ENCODE data around the gene DSE.

DSE gene

DNA sequence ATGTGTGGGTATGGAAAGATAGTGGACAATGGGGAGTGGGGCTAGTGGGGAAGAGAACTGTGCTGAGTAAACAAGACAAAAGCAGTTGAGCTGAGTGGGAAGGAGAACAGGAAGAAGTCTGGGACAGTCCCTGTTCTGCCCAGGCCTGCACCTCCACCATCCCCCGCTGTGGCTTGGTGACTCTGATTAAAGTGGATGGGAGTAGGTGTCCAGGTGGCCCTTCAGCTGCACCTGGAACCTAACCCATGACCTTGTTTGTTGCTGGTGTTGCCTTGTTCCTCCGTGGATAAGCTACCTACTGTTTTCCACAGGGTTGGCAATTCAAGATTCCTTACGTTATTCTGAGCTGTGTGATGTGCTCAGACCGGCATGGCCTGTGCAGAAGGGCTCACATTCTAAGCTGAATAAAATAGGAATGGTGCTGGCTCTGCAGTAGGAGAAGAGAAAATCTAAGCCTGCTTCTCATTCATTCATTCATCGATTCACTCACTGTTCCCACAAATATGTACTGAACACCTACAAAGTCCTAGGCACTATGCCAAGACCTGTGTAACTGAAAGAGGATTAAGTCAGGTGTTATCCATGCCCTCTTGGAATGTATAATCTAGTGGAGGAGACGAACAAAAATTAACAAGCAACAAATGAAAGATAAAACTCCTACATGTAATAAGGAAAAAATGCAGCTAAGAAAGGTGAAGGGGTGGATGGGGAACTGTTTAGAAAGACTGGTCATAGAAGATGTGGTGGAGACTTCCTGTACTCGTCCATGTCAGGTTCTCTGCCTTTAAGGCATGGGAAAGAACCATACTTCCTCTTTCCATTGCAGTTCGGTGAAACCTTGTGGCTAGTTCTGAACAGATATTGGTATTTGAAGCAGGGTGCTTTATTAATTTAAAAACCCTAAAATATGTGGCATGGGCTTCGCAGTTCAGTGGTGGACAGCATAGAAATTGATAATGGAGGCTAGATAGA is 80.3 kb downstream of the DSE start:
- H3K36me3 ChIP-seq (ENCODE audit: control insufficient read depth, insufficient read depth, low read length): no peaks in the 10 kb centered on the region
- no peaks in the 10 kb centered on the region for H3K27me3 ChIP-seq (ENCODE audit: control insufficient read depth, insufficient read depth, low read length, poor library complexity, severe bottlenecking)
- no peaks in the 10 kb centered on the region for H3K9me3 ChIP-seq (ENCODE audit: control insufficient read depth, low read length)
- H3K27ac ChIP-seq (ENCODE audit: insufficient read depth, low read depth, low read length, poor library complexity, severe bottlenecking): no peak overlapping the region
- WGBS, 2 experiments: 95% methylated on average over 7 to 9 of the region's 9 CpGs
- H3K4me1 ChIP-seq (ENCODE audit: control insufficient read depth, insufficient read depth, low read length): no peaks in the 10 kb centered on the region
- no peak overlapping the region for H3K4me3 ChIP-seq (ENCODE audit: insufficient read depth, low read depth, low read length)

DNA sequence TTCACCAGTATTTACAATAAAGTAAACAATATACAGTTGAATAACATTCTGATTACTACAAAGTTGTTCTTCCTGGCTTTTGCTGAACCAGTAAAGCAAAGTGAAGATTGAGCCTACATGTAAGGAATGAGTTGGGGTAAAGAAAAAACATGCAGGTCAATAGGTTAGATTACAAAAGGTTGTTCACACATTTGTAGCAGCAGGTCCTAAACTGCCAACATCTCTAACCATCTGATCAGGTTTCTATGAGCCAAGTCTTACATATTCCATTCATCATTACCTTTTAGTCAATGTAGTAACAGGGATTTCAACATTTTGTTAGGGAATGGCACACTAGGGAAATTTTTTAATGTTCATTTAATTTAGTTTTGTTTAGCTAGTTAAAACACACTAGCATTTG is 81.2 kb downstream of the DSE start:
- Histone ChIP-seq H3K36me3 (ENCODE audit: control insufficient read depth, insufficient read depth, low read length) (no peaks in the 10 kb centered on the region), H3K27me3 (ENCODE audit: control insufficient read depth, insufficient read depth, low read length, poor library complexity, severe bottlenecking) (no peaks in the 10 kb centered on the region), H3K4me3 (ENCODE audit: insufficient read depth, low read depth, low read length) (no peak overlapping the region), H3K9me3 (ENCODE audit: control insufficient read depth, low read length) (no peaks in the 10 kb centered on the region), H3K27ac (ENCODE audit: insufficient read depth, low read depth, low read length, poor library complexity, severe bottlenecking) (no peak overlapping the region), H3K4me1 (ENCODE audit: control insufficient read depth, insufficient read depth, low read length) (no peaks in the 10 kb centered on the region)

DNA sequence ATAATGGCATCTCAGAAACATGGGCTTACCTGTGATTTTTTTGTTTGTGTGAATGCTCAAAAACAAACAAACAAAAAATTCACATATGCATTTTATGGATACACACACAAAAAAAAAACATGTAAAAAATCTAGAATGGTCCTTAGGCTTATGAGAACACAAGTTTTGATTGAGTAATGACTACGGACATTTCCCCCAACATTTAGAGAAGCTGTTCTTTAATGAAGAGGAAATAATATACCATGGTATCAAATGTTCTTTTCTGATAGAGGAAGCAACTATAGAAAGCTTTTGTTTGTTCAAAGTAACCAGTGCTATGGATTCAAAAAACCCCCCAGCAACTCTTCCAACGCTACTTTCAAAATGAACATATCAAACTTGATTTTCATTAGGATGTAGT is 81.8 kb downstream of the DSE start:
- 80% methylated on average over 1 of the region's 2 CpGs; no CpG with 5 or more reads in 1 of the 2 experiments for WGBS, 2 experiments
- Histone ChIP-seq H3K27me3 (ENCODE audit: control insufficient read depth, insufficient read depth, low read length, poor library complexity, severe bottlenecking) (no peaks in the 10 kb centered on the region), H3K27ac (ENCODE audit: insufficient read depth, low read depth, low read length, poor library complexity, severe bottlenecking) (no peak overlapping the region), H3K4me1 (ENCODE audit: control insufficient read depth, insufficient read depth, low read length) (no peaks in the 10 kb centered on the region), H3K9me3 (ENCODE audit: control insufficient read depth, low read length) (no peaks in the 10 kb centered on the region), H3K4me3 (ENCODE audit: insufficient read depth, low read depth, low read length) (no peak overlapping the region), H3K36me3 (ENCODE audit: control insufficient read depth, insufficient read depth, low read length) (no peaks in the 10 kb centered on the region)

GRCh38 chr6:116456106-116456505 is 85.4 kb downstream of the DSE start:
- peaks cover 15% of the 10 kb centered on the region for H3K27me3 ChIP-seq (ENCODE audit: control insufficient read depth, insufficient read depth, low read length, poor library complexity, severe bottlenecking)
- no peak overlapping the region for H3K4me3 ChIP-seq (ENCODE audit: insufficient read depth, low read depth, low read length)
- no peaks in the 10 kb centered on the region for H3K36me3 ChIP-seq (ENCODE audit: control insufficient read depth, insufficient read depth, low read length)
- 91 to 93% methylated on average over 3 of the region's 3 CpGs for WGBS, 2 experiments
- H3K4me1 ChIP-seq (ENCODE audit: control insufficient read depth, insufficient read depth, low read length): no peaks in the 10 kb centered on the region
- H3K9me3 ChIP-seq (ENCODE audit: control insufficient read depth, low read length): no peaks in the 10 kb centered on the region
- H3K27ac ChIP-seq (ENCODE audit: insufficient read depth, low read depth, low read length, poor library complexity, severe bottlenecking): no peak overlapping the region

DNA sequence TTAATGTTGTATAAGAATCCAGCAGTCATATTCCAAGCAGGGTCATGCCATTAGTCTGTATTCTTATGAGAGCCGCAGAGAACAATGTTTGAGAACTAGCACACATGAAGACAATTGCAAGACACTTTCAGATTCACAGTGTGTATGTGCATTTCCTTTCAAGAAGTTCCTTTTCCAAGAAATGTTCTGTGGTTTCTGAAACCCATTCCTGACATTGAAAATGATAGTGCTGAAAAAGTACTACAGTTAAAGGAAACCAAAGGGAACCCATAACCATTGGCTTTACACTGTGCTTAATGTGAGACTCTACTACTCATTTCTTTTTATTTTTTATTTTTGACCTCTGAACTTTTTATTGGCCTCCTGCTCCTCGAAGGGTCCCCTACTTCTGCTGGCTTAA is 86.2 kb downstream of the DSE start:
- no peaks in the 10 kb centered on the region for H3K4me1 ChIP-seq (ENCODE audit: control insufficient read depth, insufficient read depth, low read length)
- 89 to 91% methylated on average over 2 of the region's 2 CpGs for WGBS, 2 experiments
- no peaks in the 10 kb centered on the region for H3K9me3 ChIP-seq (ENCODE audit: control insufficient read depth, low read length)
- no peak overlapping the region for H3K4me3 ChIP-seq (ENCODE audit: insufficient read depth, low read depth, low read length)
- H3K27me3 ChIP-seq (ENCODE audit: control insufficient read depth, insufficient read depth, low read length, poor library complexity, severe bottlenecking): peaks cover 23% of the 10 kb centered on the region
- no peak overlapping the region for H3K27ac ChIP-seq (ENCODE audit: insufficient read depth, low read depth, low read length, poor library complexity, severe bottlenecking)
- no peaks in the 10 kb centered on the region for H3K36me3 ChIP-seq (ENCODE audit: control insufficient read depth, insufficient read depth, low read length)

DNA sequence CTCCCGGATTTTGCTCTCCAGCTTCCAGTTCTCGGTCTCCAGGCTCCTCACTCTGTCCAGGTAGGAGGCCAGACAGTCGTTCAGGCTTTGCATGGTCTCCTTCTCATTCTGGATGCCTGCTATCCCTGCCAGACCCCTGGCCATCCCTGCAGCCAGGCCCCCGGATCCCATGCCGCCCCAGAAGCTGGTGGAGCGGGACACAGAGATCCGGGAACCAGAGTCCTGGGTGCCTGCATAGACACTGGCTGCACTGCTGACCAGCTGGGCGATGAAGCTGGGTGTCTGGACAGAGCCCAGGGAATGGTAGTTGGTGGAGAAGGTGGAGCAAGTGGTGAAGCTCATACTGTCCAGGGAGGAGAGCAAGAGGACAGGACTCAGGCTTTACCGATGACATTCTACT is 87.5 kb downstream of the DSE start:
- peaks cover 36% of the 10 kb centered on the region for H3K27me3 ChIP-seq (ENCODE audit: control insufficient read depth, insufficient read depth, low read length, poor library complexity, severe bottlenecking)
- no peaks in the 10 kb centered on the region for H3K4me1 ChIP-seq (ENCODE audit: control insufficient read depth, insufficient read depth, low read length)
- no peak overlapping the region for H3K4me3 ChIP-seq (ENCODE audit: insufficient read depth, low read depth, low read length)
- no peaks in the 10 kb centered on the region for H3K36me3 ChIP-seq (ENCODE audit: control insufficient read depth, insufficient read depth, low read length)
- H3K27ac ChIP-seq (ENCODE audit: insufficient read depth, low read depth, low read length, poor library complexity, severe bottlenecking): no peak overlapping the region
- H3K9me3 ChIP-seq (ENCODE audit: control insufficient read depth, low read length): no peaks in the 10 kb centered on the region
- 95 to 96% methylated on average over 8 to 9 of the region's 9 CpGs for WGBS, 2 experiments

DNA sequence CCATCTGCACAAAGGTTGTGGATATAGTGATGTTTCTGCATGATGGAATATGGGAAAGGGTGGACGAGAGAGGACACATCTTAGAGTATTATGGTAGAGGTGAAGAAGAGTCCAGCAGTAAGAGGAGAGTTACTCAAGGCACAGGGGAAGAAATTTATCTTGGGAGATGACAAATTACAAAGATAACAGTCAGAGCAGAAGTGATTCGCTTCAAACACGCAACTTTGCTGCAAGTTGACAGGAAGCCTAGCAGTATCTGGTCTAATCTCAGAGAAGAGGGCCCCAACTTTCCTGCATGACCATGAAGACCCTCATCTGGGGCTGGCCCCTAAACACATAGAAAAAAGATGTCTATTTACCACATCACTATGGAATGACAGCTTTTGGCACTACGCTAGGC is 89.2 kb downstream of the DSE start:
- WGBS, 2 experiments: 96 to 97% methylated on average over 3 to 4 of the region's 4 CpGs
- Histone ChIP-seq H3K9me3 (ENCODE audit: control insufficient read depth, low read length) (no peaks in the 10 kb centered on the region), H3K27ac (ENCODE audit: insufficient read depth, low read depth, low read length, poor library complexity, severe bottlenecking) (no peak overlapping the region), H3K4me3 (ENCODE audit: insufficient read depth, low read depth, low read length) (no peak overlapping the region), H3K4me1 (ENCODE audit: control insufficient read depth, insufficient read depth, low read length) (no peaks in the 10 kb centered on the region), H3K27me3 (ENCODE audit: control insufficient read depth, insufficient read depth, low read length, poor library complexity, severe bottlenecking) (peaks cover 51% of the 10 kb centered on the region), H3K36me3 (ENCODE audit: control insufficient read depth, insufficient read depth, low read length) (no peaks in the 10 kb centered on the region)

- Histone ChIP-seq H3K4me3 (ENCODE audit: insufficient read depth, low read depth, low read length) (peak within 1 kb of the TSS; percentile 34), H3K9me3 (ENCODE audit: control insufficient read depth, low read length) (no peaks in the 10 kb centered on the region), H3K36me3 (ENCODE audit: control insufficient read depth, insufficient read depth, low read length) (no peaks in the 10 kb centered on the region), H3K4me1 (ENCODE audit: control insufficient read depth, insufficient read depth, low read length) (no peaks in the 10 kb centered on the region), H3K27ac (ENCODE audit: insufficient read depth, low read depth, low read length, poor library complexity, severe bottlenecking) (no peak within 1 kb of the TSS), H3K27me3 (ENCODE audit: control insufficient read depth, insufficient read depth, low read length, poor library complexity, severe bottlenecking) (peaks cover 51% of the 10 kb centered on the region)
- WGBS, 2 experiments: 49 to 50% methylated on average over 13 of the region's 13 CpGs
These were observed 90.7 kb downstream of the DSE start, which contains the start of gene CALHM6 for GRCh38 chr6:116461331-116461931. Gene CALHM6 (plus strand): TSS chr6:116461375. CDS start chr6:116461930, 555 bp downstream.

DNA sequence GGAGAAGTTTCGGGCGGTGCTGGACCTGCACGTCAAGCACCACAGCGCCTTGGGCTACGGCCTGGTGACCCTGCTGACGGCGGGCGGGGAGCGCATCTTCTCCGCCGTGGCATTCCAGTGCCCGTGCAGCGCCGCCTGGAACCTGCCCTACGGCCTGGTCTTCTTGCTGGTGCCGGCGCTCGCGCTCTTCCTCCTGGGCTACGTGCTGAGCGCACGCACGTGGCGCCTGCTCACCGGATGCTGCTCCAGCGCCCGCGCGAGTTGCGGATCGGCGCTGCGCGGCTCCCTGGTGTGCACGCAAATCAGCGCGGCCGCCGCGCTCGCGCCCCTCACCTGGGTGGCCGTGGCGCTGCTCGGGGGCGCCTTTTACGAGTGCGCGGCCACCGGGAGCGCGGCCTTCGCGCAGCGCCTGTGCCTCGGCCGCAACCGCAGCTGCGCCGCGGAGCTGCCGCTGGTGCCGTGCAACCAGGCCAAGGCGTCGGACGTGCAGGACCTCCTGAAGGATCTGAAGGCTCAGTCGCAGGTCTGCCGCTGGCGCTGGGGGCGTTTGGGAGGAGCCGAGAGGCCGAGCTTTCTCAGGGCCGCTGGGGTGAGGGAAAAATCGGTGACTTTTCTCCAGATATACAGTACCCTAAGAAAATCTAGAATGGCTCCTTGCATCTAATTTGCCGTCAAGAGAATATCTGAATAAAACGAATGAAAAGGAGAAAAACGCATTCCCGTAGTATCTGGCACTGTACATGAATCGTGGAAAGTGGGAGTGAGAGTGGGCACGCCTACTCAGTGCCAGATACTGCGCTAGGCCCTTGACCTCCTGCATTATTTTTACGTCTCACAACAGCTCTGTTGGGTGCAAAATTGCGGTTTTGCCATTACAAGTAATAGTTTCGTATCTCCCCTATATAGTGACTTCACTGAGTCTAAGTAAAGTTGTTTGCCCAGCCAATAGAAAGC is 91.5 kb downstream of the DSE start:
- WGBS, 2 experiments: 11% methylated on average over 83 to 84 of the region's 84 CpGs

More for the DNA sequence above, 91.5 kb downstream of the DSE start:
- H3K4me1 ChIP-seq (ENCODE audit: control insufficient read depth, insufficient read depth, low read length): no peaks in the 10 kb centered on the region
- H3K27ac ChIP-seq (ENCODE audit: insufficient read depth, low read depth, low read length, poor library complexity, severe bottlenecking): no peak overlapping the region
- peaks cover 51% of the 10 kb centered on the region for H3K27me3 ChIP-seq (ENCODE audit: control insufficient read depth, insufficient read depth, low read length, poor library complexity, severe bottlenecking)
- H3K9me3 ChIP-seq (ENCODE audit: control insufficient read depth, low read length): no peaks in the 10 kb centered on the region
- peak overlapping the region; percentile 34 for H3K4me3 ChIP-seq (ENCODE audit: insufficient read depth, low read depth, low read length)
- H3K36me3 ChIP-seq (ENCODE audit: control insufficient read depth, insufficient read depth, low read length): no peaks in the 10 kb centered on the region
